Measurements from ENCODE around the gene CFP.
A peak's percentile ranks its signal among the peaks of the same experiment; 100 is the strongest.
"Not testable (repeated sequence)": the region's sequence is repeated elsewhere in the genome, so short reads cannot be mapped to it uniquely, and the experiment has no call there.

The CFP gene

DNA sequence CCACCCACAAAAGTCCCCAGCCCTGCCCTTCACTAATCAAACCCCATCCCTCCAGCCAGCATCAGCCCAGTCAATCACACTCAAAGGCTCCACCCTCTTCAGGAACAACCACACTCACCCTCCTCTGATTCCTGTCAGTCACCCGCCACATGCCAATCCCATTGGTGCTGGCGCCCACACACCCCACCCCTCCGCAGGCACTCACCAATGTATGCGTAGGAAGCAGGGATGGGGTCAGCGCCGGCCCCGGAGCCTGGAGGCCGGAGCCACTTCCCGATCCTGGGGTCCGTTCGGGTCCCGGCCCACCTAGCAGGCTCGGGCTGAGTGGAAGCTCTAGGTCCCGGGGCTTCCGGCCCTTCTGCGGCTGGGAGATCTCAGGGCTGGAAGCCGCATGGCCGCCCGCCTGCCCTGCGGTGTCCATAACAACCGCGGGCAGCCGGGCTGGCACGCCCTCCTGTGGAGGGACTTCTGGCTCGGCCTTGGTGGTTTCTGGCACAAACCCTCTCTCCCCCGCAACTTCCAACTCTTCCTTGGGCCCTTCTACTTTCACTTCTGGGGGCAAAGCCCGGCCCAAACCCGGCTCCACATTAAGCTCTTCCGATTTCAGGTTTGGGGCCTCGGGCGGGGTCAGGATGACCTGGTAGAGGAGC, 7.9 kb upstream of the CFP start:
- no peak for DNase-seq

DNA sequence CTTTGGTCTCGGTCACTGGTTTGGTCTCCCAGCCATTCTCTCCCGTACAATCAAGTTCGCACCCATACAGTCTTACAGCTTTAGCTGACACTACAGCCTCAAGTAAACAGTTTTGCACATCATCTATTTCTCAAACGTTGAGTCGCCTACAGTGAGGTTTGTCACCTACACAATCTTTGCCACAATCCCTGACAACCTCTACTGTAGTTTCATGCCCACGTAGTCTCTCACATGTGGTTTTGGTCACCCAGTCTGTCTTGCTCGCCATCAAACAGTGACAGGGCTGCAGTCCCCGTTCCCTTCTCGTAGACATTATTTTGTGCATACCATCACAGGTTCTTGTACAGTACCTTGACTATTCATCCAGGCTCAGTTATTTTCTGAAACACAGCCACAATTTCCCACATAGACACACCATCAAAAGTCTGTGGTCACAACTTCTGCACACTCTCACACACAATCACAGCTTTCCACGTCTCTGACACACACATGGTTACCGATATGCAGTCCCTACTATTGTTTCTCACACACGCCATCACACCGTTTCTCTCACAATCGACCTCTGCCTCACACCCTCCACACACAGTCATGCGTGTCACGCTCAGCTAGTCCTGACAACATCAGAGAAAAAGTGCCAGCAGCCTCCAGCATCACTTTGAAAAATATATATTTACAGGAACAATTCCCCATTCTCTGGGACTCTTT, 5.3 kb upstream of the CFP start:
- DNase-seq = no peak

DNA sequence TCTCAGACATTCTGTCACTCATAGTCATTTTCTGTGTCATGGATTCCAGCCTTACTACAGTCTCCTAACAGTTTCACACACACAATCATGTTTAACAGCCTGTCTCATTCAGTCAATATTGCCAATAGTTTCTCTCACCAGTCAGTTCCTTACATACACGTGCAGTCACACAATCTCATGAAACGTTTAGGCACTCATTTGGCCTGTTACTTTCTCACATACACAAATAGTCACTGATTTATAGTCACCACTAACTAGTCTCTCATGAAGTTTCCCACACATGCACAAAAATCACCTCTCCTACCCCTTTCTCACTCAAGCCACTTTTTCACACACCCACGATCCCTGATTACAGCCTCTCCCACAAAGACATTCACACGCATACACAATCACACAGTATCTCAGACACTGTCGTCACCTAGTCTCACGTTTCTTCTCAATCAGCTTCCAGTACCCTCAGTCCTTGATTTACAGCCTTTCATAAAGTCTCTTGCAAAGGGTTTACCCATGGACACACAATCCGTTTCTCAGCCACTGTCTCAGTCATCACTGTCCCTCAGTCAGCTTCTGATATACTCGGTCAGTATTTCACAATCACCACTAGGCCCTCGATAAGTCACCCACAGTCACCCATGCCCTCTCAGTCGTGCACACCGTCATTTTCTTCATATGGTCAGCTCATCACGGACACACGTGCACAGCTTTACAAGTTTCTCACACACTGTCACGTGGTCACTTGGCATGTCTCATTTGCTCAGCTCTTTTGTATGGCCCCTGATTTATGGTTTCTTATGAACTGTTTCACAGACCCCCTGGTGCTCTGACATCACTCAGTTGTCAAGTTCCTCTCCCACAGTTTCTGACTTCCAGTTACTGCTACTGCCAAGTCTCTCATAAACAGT, 4.2 kb upstream of the CFP start:
- DNase-seq = no peak

DNA sequence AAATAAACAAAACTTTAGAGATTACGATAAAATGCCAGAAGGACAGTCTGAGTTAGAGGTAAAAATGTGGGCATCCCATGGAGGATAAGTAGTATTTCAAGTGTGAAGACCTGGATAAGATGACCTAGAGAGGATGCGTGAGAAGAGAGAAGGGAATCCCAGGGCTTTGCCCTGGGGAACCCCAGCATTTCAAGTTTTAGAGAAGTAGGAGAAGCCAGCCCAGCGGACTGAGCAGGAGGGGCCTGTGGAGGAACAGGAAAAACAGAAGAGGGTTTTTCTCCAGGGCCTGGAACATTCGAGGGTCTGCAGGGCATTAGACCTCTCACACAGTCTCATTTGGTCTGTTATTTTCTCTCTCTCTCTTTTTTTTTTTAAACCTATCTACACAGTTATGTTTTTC, 2.9 kb upstream of the CFP start:
- DNase-seq = no peak

DNA sequence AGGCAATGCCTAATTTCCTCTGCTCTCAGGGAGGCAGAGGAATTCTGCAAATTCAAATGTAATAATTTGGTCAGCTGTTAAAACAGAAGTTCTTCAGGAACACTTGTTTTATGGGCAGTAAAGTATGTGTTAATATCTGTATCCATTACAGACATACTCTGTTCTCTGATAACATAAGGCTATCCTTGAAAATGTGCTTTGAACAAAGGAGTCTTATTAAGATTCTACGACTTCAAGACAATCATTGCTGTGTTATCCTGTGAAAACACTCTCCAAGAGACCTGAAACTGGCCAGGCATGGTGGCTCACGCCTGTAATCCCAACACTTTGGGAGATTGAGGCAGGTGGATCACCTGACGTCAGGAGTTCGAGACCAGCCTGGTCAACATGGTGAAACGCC, 1.9 kb upstream of the CFP start:
- no peak for DNase-seq

GRCh38 chrX:47628982-47629381, 748 bp downstream of the CFP start:
- DNase-seq = no peak

DNA sequence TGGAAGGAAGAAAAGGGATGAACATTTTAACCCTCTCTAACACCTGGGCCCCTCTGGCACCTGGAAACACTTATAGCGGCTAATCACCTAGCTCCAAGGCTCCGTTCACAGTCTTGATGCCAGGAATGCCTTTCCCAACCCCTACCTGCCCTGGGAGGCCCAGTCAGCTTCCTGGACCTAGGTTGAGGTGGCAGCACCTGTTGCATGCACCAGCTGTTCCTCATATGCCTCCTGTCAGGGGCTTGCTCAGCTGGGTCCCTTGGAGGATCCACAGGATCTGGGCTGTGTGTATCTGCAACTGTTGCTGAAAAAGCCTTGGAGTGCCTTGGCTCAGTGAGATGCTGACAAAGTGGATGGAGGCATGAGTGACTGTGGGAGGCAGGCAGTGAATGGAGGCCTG, 4.4 kb downstream of the CFP start:
- no peak for DNase-seq

GRCh38 chrX:47623540-47624027, 6.1 kb downstream of the CFP start:
- DNase-seq = peak; percentile 17

GRCh38 chrX:47621851-47622250, 7.9 kb downstream of the CFP start:
- no peak for DNase-seq

GRCh38 chrX:47620303-47620685, 9.4 kb downstream of the CFP start:
- no peak for DNase-seq

GRCh38 chrX:47619486-47620302, 10.0 kb downstream of the CFP start, which contains the start of gene SYN1:
SYN1 (minus strand) TSS chrX:47619857; CDS start chrX:47619728, 129 bp downstream.
- peak; percentile 70 for DNase-seq

GRCh38 chrX:47618923-47619485, 10.7 kb downstream of the CFP start:
- DNase-seq = no peak

GRCh38 chrX:47614618-47615017, 15.1 kb downstream of the CFP start:
- no peak for DNase-seq

DNA sequence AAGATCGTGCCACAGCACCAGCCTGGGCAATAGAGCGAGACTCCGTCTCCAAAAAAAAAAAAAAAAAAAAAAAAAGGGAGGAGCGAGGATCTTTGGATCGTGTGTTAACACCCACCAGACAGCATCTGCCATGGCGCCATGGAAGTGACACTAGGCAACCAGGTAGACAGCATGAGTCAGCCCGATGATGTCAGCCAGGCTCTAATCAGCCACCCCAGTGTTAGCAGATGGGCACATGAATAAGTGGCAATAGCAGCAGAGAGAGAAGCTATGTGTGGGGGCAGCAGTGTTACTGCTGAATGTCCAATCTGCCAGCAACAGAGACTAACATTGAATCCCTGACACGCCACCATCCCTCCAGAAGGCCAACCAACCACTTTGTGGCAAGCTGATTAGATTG, 16.6 kb downstream of the CFP start:
- no peak for DNase-seq

DNA sequence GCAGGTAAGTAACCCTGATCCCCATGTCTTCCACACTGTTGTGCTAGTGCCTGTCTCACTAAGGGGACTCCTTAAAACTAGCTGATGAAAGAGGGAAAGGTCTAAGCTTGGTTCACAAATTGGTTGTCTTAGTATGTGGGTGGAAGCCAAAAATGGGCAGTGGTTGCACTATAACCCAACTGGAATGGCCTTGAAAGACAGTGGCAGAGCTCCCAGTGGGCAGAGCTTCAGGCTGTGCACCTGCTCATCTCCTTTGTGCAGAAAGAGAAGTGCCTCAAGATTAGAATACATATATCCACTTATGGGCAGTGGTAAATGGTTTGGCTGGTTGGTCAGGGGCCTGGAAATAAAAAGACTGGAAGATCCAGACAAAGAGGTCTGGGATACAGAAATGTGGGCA, 17.3 kb downstream of the CFP start:
- no peak for DNase-seq

- DNase-seq = no peak
These were observed 17.8 kb downstream of the CFP start for GRCh38 chrX:47611926-47612325.

- DNase-seq = no peak
These were observed 18.2 kb downstream of the CFP start for GRCh38 chrX:47611489-47611888.

GRCh38 chrX:47610511-47610910, 19.2 kb downstream of the CFP start:
- no peak for DNase-seq

- DNase-seq = no peak
These were observed 21.5 kb downstream of the CFP start for GRCh38 chrX:47608130-47608810.

- no peak for DNase-seq
These were observed 22.6 kb downstream of the CFP start for GRCh38 chrX:47607091-47607490.

GRCh38 chrX:47605024-47605423, 24.7 kb downstream of the CFP start:
- no peak for DNase-seq

- not testable (repeated sequence) for DNase-seq
These were observed 26.6 kb downstream of the CFP start for GRCh38 chrX:47603125-47603524.

Measured in activated effector memory CD4-positive, alpha-beta T cell treated with Interleukin-2 at 50 U/mL for 16 hours (primary cell).